GM23338 (cell line): ENCODE results near the gene CACNA1H.

Experiments used
- CTCF ChIP-seq, 2 experiments: fragments of 200-600 bp in 1 of 2; sonication (generic) in 1 of 2; conservative IDR thresholded peaks; 2 replicates each; pipeline versions ENCODE4 v1.5.1 to v1.6.1; 2016 to 2017; ENCODE audit warnings: antibody characterized with exemption in 2 of 2, low read depth in 2 of 2, mild to moderate bottlenecking in 2 of 2, moderate library complexity in 1 of 2
- JUNB ChIP-seq: IDR thresholded peaks from one replicate; pipeline ENCODE4 v1.6.1; 2016; ENCODE audit warnings: antibody characterized with exemption; ENCODE audit not compliant: unreplicated experiment

GRCh38 chr16:1147027-1147426, 5.9 kb upstream of the CACNA1H start:
- TF ChIP-seq CTCF (conservative IDR thresholded peaks at IDR 0.05; ENCODE audit: low read depth in 2 of 2) (no peak), JUNB (no peak)
